ENCODE measurements around the gene ZNF384.

GRCh38 chr12:6620885-6621274 is 68.3 kb downstream of the ZNF384 start:
- TF ChIP-seq, protein P1, sequence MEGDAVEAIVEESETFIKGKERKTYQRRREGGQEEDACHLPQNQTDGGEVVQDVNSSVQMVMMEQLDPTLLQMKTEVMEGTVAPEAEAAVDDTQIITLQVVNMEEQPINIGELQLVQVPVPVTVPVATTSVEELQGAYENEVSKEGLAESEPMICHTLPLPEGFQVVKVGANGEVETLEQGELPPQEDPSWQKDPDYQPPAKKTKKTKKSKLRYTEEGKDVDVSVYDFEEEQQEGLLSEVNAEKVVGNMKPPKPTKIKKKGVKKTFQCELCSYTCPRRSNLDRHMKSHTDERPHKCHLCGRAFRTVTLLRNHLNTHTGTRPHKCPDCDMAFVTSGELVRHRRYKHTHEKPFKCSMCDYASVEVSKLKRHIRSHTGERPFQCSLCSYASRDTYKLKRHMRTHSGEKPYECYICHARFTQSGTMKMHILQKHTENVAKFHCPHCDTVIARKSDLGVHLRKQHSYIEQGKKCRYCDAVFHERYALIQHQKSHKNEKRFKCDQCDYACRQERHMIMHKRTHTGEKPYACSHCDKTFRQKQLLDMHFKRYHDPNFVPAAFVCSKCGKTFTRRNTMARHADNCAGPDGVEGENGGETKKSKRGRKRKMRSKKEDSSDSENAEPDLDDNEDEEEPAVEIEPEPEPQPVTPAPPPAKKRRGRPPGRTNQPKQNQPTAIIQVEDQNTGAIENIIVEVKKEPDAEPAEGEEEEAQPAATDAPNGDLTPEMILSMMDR (conservative IDR thresholded peaks at IDR 0.05; ENCODE audit: low read depth in 2 of 2) = no peak
- no peak for TF ChIP-seq EZH2 (IDR thresholded peaks at IDR 0.05; ENCODE audit: low read depth, unreplicated experiment)
- no peak for TF ChIP-seq POLR2AphosphoS5 (IDR thresholded peaks at IDR 0.05; ENCODE audit: low read depth)
- TF ChIP-seq, protein P2, sequence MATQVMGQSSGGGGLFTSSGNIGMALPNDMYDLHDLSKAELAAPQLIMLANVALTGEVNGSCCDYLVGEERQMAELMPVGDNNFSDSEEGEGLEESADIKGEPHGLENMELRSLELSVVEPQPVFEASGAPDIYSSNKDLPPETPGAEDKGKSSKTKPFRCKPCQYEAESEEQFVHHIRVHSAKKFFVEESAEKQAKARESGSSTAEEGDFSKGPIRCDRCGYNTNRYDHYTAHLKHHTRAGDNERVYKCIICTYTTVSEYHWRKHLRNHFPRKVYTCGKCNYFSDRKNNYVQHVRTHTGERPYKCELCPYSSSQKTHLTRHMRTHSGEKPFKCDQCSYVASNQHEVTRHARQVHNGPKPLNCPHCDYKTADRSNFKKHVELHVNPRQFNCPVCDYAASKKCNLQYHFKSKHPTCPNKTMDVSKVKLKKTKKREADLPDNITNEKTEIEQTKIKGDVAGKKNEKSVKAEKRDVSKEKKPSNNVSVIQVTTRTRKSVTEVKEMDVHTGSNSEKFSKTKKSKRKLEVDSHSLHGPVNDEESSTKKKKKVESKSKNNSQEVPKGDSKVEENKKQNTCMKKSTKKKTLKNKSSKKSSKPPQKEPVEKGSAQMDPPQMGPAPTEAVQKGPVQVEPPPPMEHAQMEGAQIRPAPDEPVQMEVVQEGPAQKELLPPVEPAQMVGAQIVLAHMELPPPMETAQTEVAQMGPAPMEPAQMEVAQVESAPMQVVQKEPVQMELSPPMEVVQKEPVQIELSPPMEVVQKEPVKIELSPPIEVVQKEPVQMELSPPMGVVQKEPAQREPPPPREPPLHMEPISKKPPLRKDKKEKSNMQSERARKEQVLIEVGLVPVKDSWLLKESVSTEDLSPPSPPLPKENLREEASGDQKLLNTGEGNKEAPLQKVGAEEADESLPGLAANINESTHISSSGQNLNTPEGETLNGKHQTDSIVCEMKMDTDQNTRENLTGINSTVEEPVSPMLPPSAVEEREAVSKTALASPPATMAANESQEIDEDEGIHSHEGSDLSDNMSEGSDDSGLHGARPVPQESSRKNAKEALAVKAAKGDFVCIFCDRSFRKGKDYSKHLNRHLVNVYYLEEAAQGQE (IDR thresholded peaks at IDR 0.05; ENCODE audit: unreplicated experiment) = no peak
- TF ChIP-seq EZH2phosphoT487 (IDR thresholded peaks at IDR 0.05; ENCODE audit: unreplicated experiment) = no peak
- TF ChIP-seq ZNF331 (CRISPR knock-in tag; IDR thresholded peaks at IDR 0.05; ENCODE audit: low read depth) = no peak
- TF ChIP-seq CREB1 (CRISPR knock-in tag; IDR thresholded peaks at IDR 0.05; ENCODE audit: low read depth) = no peak
- TF ChIP-seq, protein P3, sequence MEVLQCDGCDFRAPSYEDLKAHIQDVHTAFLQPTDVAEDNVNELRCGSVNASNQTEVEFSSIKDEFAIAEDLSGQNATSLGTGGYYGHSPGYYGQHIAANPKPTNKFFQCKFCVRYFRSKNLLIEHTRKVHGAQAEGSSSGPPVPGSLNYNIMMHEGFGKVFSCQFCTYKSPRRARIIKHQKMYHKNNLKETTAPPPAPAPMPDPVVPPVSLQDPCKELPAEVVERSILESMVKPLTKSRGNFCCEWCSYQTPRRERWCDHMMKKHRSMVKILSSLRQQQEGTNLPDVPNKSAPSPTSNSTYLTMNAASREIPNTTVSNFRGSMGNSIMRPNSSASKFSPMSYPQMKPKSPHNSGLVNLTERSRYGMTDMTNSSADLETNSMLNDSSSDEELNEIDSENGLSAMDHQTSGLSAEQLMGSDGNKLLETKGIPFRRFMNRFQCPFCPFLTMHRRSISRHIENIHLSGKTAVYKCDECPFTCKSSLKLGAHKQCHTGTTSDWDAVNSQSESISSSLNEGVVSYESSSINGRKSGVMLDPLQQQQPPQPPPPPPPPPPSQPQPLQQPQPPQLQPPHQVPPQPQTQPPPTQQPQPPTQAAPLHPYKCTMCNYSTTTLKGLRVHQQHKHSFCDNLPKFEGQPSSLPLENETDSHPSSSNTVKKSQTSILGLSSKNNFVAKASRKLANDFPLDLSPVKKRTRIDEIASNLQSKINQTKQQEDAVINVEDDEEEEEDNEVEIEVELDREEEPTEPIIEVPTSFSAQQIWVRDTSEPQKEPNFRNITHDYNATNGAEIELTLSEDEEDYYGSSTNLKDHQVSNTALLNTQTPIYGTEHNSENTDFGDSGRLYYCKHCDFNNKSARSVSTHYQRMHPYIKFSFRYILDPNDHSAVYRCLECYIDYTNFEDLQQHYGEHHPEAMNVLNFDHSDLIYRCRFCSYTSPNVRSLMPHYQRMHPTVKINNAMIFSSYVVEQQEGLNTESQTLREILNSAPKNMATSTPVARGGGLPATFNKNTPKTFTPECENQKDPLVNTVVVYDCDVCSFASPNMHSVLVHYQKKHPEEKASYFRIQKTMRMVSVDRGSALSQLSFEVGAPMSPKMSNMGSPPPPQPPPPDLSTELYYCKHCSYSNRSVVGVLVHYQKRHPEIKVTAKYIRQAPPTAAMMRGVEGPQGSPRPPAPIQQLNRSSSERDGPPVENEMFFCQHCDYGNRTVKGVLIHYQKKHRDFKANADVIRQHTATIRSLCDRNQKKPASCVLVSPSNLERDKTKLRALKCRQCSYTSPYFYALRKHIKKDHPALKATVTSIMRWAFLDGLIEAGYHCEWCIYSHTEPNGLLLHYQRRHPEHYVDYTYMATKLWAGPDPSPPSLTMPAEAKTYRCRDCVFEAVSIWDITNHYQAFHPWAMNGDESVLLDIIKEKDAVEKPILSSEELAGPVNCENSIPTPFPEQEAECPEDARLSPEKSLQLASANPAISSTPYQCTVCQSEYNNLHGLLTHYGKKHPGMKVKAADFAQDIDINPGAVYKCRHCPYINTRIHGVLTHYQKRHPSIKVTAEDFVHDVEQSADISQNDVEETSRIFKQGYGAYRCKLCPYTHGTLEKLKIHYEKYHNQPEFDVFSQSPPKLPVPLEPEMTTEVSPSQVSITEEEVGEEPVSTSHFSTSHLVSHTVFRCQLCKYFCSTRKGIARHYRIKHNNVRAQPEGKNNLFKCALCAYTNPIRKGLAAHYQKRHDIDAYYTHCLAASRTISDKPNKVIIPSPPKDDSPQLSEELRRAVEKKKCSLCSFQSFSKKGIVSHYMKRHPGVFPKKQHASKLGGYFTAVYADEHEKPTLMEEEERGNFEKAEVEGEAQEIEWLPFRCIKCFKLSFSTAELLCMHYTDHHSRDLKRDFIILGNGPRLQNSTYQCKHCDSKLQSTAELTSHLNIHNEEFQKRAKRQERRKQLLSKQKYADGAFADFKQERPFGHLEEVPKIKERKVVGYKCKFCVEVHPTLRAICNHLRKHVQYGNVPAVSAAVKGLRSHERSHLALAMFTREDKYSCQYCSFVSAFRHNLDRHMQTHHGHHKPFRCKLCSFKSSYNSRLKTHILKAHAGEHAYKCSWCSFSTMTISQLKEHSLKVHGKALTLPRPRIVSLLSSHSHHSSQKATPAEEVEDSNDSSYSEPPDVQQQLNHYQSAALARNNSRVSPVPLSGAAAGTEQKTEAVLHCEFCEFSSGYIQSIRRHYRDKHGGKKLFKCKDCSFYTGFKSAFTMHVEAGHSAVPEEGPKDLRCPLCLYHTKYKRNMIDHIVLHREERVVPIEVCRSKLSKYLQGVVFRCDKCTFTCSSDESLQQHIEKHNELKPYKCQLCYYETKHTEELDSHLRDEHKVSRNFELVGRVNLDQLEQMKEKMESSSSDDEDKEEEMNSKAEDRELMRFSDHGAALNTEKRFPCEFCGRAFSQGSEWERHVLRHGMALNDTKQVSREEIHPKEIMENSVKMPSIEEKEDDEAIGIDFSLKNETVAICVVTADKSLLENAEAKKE (CRISPR knock-in tag; IDR thresholded peaks at IDR 0.05) = no peak
- TF ChIP-seq, protein P4, sequence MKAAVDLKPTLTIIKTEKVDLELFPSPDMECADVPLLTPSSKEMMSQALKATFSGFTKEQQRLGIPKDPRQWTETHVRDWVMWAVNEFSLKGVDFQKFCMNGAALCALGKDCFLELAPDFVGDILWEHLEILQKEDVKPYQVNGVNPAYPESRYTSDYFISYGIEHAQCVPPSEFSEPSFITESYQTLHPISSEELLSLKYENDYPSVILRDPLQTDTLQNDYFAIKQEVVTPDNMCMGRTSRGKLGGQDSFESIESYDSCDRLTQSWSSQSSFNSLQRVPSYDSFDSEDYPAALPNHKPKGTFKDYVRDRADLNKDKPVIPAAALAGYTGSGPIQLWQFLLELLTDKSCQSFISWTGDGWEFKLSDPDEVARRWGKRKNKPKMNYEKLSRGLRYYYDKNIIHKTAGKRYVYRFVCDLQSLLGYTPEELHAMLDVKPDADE (IDR thresholded peaks at IDR 0.05) = no peak
- no peak for TF ChIP-seq STAT1 (IDR thresholded peaks at IDR 0.05; ENCODE audit: unreplicated experiment)
- no peak for TF ChIP-seq ZNF114 (CRISPR knock-in tag; IDR thresholded peaks at IDR 0.05)
- TF ChIP-seq JUNB (IDR thresholded peaks at IDR 0.05; ENCODE audit: unreplicated experiment) = no peak

All from GM23338 (cell line).